HCT116 (cell line): Measurements from ENCODE around the gene ASB7. TPM values are rescaled to one million over a fixed set of nuclear protein-coding genes. Genes with fewer than 3 reads are reported as not detected.

Source experiments
- ATAC-seq: fragments of 200-7000 bp; cut with Tn5 transposase; 2 replicates; pipeline ENCODE4 v1.9.1; 2020; ENCODE audit warnings: mild to moderate bottlenecking, moderate library complexity
- BruUV-seq: library from RNA; stranded (reverse); fragments of 400-500 nt; replicated peaks from 2 replicates; lab custom pipeline; 2021; lab: Mats Ljungman, UMichigan
- CTCF ChIA-PET: fragments of 300-600 bp; sonication (Branson Sonifier 250); formaldehyde crosslinking; loops from one replicate; lab custom pipeline; 2021; ENCODE audit warnings: antibody characterized with exemption; lab: Charles Lee
- POLR2A ChIA-PET: fragments of 300-600, 350-600 bp; sonication (Branson Sonifier 250); formaldehyde crosslinking; loops from one replicate; lab custom pipeline; 2021; ENCODE audit warnings: antibody characterized with exemption; lab: Charles Lee
- RAD21 ChIA-PET, 2 experiments: fragments of 300-600 bp; sonication (Branson Sonifier 250); formaldehyde crosslinking; loops; one replicate each; lab custom pipeline; 2023; ENCODE audit warnings: low total read pairs in 2 of 2; ENCODE audit not compliant: uncharacterized antibody in 2 of 2, unreplicated experiment in 2 of 2, low non-redundant PET in 1 of 2; lab: Charles Lee
- DNase-seq: peaks from one replicate; pipeline ENCODE4 v3.0.0-alpha.2; 2010; ENCODE audit warnings: low read depth, low spot score
- H2AFZ ChIP-seq: fragments of 200-600 bp; shearing (Covaris generic), sonication (generic); 2 replicates; pipeline ENCODE4 v1.6.1; 2017; ENCODE audit warnings: low read depth, mixed run types, mixed read lengths, antibody characterized with exemption, low read length; ENCODE audit not compliant: poor library complexity, severe bottlenecking
- H3K27ac ChIP-seq: 2 replicates; pipeline ENCODE4 v1.5.1; 2012; ENCODE audit warnings: low read depth, low read length
- H3K27me3 ChIP-seq: fragments of 200-600 bp; sonication (generic); 2 replicates; pipeline ENCODE4 v1.6.1; 2016; ENCODE audit warnings: mixed run types, low read length, mixed read lengths; ENCODE audit not compliant: insufficient read depth
- H3K36me3 ChIP-seq, 2 experiments: fragments of 200-500 bp in 1 of 2; fragments of 200-600 bp in 1 of 2; sonication (Bioruptor generic) in 1 of 2; sonication (generic) in 1 of 2; 2 replicates each; pipeline versions ENCODE4 v1.5.1 to v1.6.1; 2014 to 2016; ENCODE audit warnings: low read length in 2 of 2, inconsistent platforms in 1 of 2, mixed read lengths in 1 of 2, mixed run types in 1 of 2; ENCODE audit not compliant: insufficient read depth in 2 of 2, control insufficient read depth in 1 of 2
- H3K4me1 ChIP-seq, 2 experiments: fragments of 200-600 bp in 1 of 2; sonication (generic) in 1 of 2; 2 replicates each; pipeline versions ENCODE4 v1.5.1 to v1.6.1; 2012 to 2017; ENCODE audit warnings: low read length in 2 of 2, inconsistent platforms in 1 of 2, mild to moderate bottlenecking in 1 of 2, mixed read lengths in 1 of 2, mixed run types in 1 of 2, moderate library complexity in 1 of 2; ENCODE audit not compliant: insufficient read depth in 2 of 2, control insufficient read depth in 1 of 2
- H3K4me2 ChIP-seq: fragments of 200-600 bp; sonication (generic); 2 replicates; pipeline ENCODE4 v1.6.1; 2017; ENCODE audit warnings: mixed run types, low read length, mixed read lengths
- H3K4me3 ChIP-seq, 2 experiments: fragments of 200-600 bp in 1 of 2; sonication (generic) in 1 of 2; replicated peaks in 1 of 2; 2 replicates each; pipeline ENCODE4 v1.5.1; 2011 to 2016; ENCODE audit warnings: low read length in 2 of 2, control low read depth in 1 of 2, low read depth in 1 of 2, mild to moderate bottlenecking in 1 of 2, mixed read lengths in 1 of 2, mixed run types in 1 of 2
- H3K79me2 ChIP-seq: fragments of 200-600 bp; sonication (generic); 2 replicates; pipeline ENCODE4 v1.6.1; 2017; ENCODE audit warnings: mild to moderate bottlenecking, mixed run types, low read length, moderate library complexity, mixed read lengths; ENCODE audit not compliant: insufficient read depth
- H3K9ac ChIP-seq: fragments of 200-600 bp; sonication (generic); 2 replicates; pipeline ENCODE4 v1.6.1; 2016; ENCODE audit warnings: low read length, mixed read lengths
- H3K9me2 ChIP-seq: fragments of 200-600 bp; sonication (generic), shearing (Covaris generic); 2 replicates; pipeline ENCODE4 v1.6.1; 2017; ENCODE audit warnings: mixed run types, mild to moderate bottlenecking, moderate library complexity; ENCODE audit not compliant: insufficient read depth
- H3K9me3 ChIP-seq, 2 experiments: fragments of 200-500 bp in 1 of 2; fragments of 200-600 bp in 1 of 2; sonication (Bioruptor generic) in 1 of 2; sonication (generic) in 1 of 2; 2 replicates each; pipeline ENCODE4 v1.6.1; 2014 to 2017; ENCODE audit warnings: low read length in 2 of 2, mixed read lengths in 2 of 2, inconsistent platforms in 1 of 2, low read depth in 1 of 2, mild to moderate bottlenecking in 1 of 2, mixed run types in 1 of 2, moderate library complexity in 1 of 2; ENCODE audit not compliant: control insufficient read depth in 1 of 2, insufficient read depth in 1 of 2
- H4K20me1 ChIP-seq: fragments of 200-600 bp; sonication (generic), shearing (Covaris generic); 2 replicates; pipeline ENCODE4 v1.6.1; 2017; ENCODE audit warnings: mixed run types, mild to moderate bottlenecking, moderate library complexity; ENCODE audit not compliant: insufficient read depth
- EGR1 ChIP-seq: IDR thresholded peaks from 2 replicates; pipeline ENCODE4 v1.6.1; 2012; ENCODE audit warnings: low read depth
- EZH2 ChIP-seq: fragments of 200-600 bp; sonication (generic); IDR thresholded peaks from 2 replicates; pipeline ENCODE4 v1.6.1; 2017; ENCODE audit warnings: antibody characterized with exemption, mixed run types
- POLR2A ChIP-seq: IDR thresholded peaks from 2 replicates; pipeline ENCODE4 v1.7.0; 2011; ENCODE audit warnings: borderline replicate concordance; ENCODE audit not compliant: insufficient read depth, insufficient read length; ENCODE audit errors: extremely low read depth
- POLR2AphosphoS5 ChIP-seq: IDR thresholded peaks from 2 replicates; pipeline ENCODE4 v1.6.1; 2011; ENCODE audit warnings: mild to moderate bottlenecking, low read depth, low read length, moderate library complexity
- SP1 ChIP-seq: IDR thresholded peaks from 2 replicates; pipeline ENCODE4 v1.6.1; 2012; ENCODE audit warnings: low read depth
- YY1 ChIP-seq: IDR thresholded peaks from 2 replicates; pipeline ENCODE4 v1.6.1; 2011; ENCODE audit warnings: low read length, low read depth, moderate library complexity, mild to moderate bottlenecking; ENCODE audit not compliant: insufficient replicate concordance; ENCODE audit errors: extremely low read depth
- ZFX ChIP-seq: fragments of 450-650 bp; IDR thresholded peaks from 2 replicates; pipeline ENCODE4 v1.6.1; 2017
- intact Hi-C: fragments of 100-400 bp; cut with micrococcal nuclease; formaldehyde crosslinking; loops from 2 replicates; pipeline ENCODE4 v1.10.0; 2022
- total RNA-seq: library from RNA; stranded (reverse); gene quantifications from one replicate; pipeline ENCODE4 v1.2.1, GENCODE V29; 2021; ENCODE audit not compliant: unreplicated experiment
- TF ChIP-seq, protein P1 (sequence below), 3 experiments: fragments of 200-600 bp in 1 of 3; sonication (generic) in 1 of 3; IDR thresholded peaks in 2 of 3; conservative IDR thresholded peaks in 1 of 3; 2 replicates each; pipeline ENCODE4 v1.5.1; 2012 to 2017; ENCODE audit warnings: low read depth in 2 of 3, low read length in 2 of 3, antibody characterized with exemption in 1 of 3, borderline replicate concordance in 1 of 3, control low read depth in 1 of 3, mild to moderate bottlenecking in 1 of 3, mixed read lengths in 1 of 3, mixed run types in 1 of 3, moderate library complexity in 1 of 3; ENCODE audit not compliant: insufficient read depth in 1 of 3
- TF ChIP-seq, protein P2 (sequence below): IDR thresholded peaks from 2 replicates; pipeline ENCODE4 v1.6.1; 2012
- TF ChIP-seq, protein P3 (sequence below): IDR thresholded peaks from 2 replicates; pipeline ENCODE4 v1.6.1; 2012; ENCODE audit warnings: low read depth

The ASB7 gene
- total RNA-seq, 1 experiment from 2014 or later, result 16.6 TPM

DNA sequence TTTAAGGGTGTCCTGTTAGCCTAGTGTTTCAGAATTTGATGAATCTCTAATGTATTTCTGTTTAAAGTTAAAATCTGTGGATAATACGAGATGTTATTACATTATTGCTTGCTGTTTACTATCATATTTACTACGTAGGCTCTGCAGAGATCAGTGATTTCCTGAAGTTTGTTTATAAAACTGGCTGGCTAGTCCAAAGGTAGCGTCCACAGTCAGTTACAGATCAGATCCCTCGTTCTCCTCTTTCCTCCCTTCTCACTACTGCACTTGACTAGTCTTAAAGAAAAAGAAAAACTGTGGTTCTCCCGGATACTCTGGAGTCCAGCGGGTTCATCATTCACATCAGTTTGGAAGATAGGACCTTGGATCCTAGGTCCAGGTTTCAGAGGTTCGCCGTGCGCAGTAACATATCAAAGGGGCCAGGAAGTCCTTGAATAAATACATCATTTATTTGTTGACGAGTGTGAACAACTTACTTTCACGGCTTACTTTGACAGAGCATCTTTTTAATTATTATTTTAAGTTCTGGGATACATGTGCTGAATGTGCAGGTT is 35.9 kb downstream of the ASB7 start:
- ATAC-seq, result no peak
- H3K9ac ChIP-seq, result no peak overlapping the region
- H3K27ac ChIP-seq, result no peak overlapping the region
- H2AFZ ChIP-seq, result no peak overlapping the region
- RAD21 ChIA-PET, result no interaction called here
- H3K9me2 ChIP-seq, result no peaks in the 10 kb centered on the region
- intact Hi-C loops, result no loop called here
- TF ChIP-seq, protein P1, sequence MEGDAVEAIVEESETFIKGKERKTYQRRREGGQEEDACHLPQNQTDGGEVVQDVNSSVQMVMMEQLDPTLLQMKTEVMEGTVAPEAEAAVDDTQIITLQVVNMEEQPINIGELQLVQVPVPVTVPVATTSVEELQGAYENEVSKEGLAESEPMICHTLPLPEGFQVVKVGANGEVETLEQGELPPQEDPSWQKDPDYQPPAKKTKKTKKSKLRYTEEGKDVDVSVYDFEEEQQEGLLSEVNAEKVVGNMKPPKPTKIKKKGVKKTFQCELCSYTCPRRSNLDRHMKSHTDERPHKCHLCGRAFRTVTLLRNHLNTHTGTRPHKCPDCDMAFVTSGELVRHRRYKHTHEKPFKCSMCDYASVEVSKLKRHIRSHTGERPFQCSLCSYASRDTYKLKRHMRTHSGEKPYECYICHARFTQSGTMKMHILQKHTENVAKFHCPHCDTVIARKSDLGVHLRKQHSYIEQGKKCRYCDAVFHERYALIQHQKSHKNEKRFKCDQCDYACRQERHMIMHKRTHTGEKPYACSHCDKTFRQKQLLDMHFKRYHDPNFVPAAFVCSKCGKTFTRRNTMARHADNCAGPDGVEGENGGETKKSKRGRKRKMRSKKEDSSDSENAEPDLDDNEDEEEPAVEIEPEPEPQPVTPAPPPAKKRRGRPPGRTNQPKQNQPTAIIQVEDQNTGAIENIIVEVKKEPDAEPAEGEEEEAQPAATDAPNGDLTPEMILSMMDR (IDR thresholded peaks at IDR 0.05 in 2 of 3, conservative IDR thresholded peaks at IDR 0.05 in 1 of 3; ENCODE audit: borderline replicate concordance in 1 of 3, insufficient read depth in 1 of 3, low read depth in 2 of 3, low read length in 2 of 3), result no peak
- TF ChIP-seq EGR1 (no peak), ZFX (no peak), POLR2A (no peak), POLR2AphosphoS5 (no peak), EZH2 (no peak), YY1 (no peak), SP1 (no peak)
- TF ChIP-seq, protein P2, sequence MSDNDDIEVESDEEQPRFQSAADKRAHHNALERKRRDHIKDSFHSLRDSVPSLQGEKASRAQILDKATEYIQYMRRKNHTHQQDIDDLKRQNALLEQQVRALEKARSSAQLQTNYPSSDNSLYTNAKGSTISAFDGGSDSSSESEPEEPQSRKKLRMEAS, result no peak
- TF ChIP-seq, protein P3, sequence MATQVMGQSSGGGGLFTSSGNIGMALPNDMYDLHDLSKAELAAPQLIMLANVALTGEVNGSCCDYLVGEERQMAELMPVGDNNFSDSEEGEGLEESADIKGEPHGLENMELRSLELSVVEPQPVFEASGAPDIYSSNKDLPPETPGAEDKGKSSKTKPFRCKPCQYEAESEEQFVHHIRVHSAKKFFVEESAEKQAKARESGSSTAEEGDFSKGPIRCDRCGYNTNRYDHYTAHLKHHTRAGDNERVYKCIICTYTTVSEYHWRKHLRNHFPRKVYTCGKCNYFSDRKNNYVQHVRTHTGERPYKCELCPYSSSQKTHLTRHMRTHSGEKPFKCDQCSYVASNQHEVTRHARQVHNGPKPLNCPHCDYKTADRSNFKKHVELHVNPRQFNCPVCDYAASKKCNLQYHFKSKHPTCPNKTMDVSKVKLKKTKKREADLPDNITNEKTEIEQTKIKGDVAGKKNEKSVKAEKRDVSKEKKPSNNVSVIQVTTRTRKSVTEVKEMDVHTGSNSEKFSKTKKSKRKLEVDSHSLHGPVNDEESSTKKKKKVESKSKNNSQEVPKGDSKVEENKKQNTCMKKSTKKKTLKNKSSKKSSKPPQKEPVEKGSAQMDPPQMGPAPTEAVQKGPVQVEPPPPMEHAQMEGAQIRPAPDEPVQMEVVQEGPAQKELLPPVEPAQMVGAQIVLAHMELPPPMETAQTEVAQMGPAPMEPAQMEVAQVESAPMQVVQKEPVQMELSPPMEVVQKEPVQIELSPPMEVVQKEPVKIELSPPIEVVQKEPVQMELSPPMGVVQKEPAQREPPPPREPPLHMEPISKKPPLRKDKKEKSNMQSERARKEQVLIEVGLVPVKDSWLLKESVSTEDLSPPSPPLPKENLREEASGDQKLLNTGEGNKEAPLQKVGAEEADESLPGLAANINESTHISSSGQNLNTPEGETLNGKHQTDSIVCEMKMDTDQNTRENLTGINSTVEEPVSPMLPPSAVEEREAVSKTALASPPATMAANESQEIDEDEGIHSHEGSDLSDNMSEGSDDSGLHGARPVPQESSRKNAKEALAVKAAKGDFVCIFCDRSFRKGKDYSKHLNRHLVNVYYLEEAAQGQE, result no peak
- TF ChIP-seq, all 23 proteins: peak for 0
- no peak for DNase-seq
- Histone ChIP-seq H4K20me1 (no peaks in the 10 kb centered on the region), H3K27me3 (no peaks in the 10 kb centered on the region), H3K4me3 (no peak overlapping the region), H3K36me3 (no peaks in the 10 kb centered on the region), H3K79me2 (peaks cover 59% of the 10 kb centered on the region), H3K4me1 (peaks cover 0 to 14% of the 10 kb centered on the region in 2 experiments; a peak in 2 of 4 replicates), H3K4me2 (no peak overlapping the region), H3K9me3 (no peaks in the 10 kb centered on the region)
- BruUV-seq, result no TSS peak
- CTCF ChIA-PET, result interaction anchor here (1.5 kb wide), 1 partner anchor 235 kb away, joined by 4 read pairs; no protein-coding TSS in a partner anchor
- POLR2A ChIA-PET, result no interaction called here
